A673 (cell line): ENCODE measurements around the gene PTGES3L. TPM values are rescaled to one million over a fixed set of nuclear protein-coding genes. Genes with fewer than 3 reads are reported as not detected.
"Not testable (repeated sequence)": the region's sequence is repeated elsewhere in the genome, so short reads cannot be mapped to it uniquely, and the experiment has no call there.

Experiments
- BruUV-seq: library from RNA; stranded (reverse); fragments of 400-500 nt; replicated peaks from 2 replicates; lab custom pipeline; 2021; lab: Mats Ljungman, UMichigan
- CTCF ChIA-PET: fragments of 300-600 bp; sonication (Branson Sonifier 250); formaldehyde crosslinking; loops from one replicate; lab custom pipeline; 2022; ENCODE audit warnings: antibody characterized with exemption; lab: Charles Lee
- POLR2A ChIA-PET: fragments of 300-600 bp; sonication (Branson Sonifier 250); formaldehyde crosslinking; loops from one replicate; lab custom pipeline; 2022; ENCODE audit warnings: antibody characterized with exemption; ENCODE audit not compliant: low non-redundant PET; lab: Charles Lee
- DNase-seq: peaks from one replicate; pipeline ENCODE4 v3.0.0-alpha.2; 2015; ENCODE audit warnings: low spot score
- H3K27ac ChIP-seq: fragments of 200-600 bp; sonication (generic); 2 replicates; pipeline ENCODE4 v1.5.1; 2016; ENCODE audit warnings: mixed run types, low read depth, mild to moderate bottlenecking, mixed read lengths, antibody characterized with exemption, low read length; ENCODE audit not compliant: poor library complexity, severe bottlenecking
- H3K27me3 ChIP-seq: fragments of 200-600 bp; sonication (generic); replicated peaks from 2 replicates; pipeline ENCODE4 v1.6.1; 2017; ENCODE audit warnings: mixed run types, low read depth, mild to moderate bottlenecking, mixed read lengths, antibody characterized with exemption, low read length; ENCODE audit not compliant: insufficient read depth, poor library complexity
- H3K36me3 ChIP-seq: fragments of 200-600 bp; sonication (generic); 2 replicates; pipeline ENCODE4 v1.6.1; 2016; ENCODE audit warnings: mixed run types, mild to moderate bottlenecking, mixed read lengths, antibody characterized with exemption, low read length; ENCODE audit not compliant: insufficient read depth, poor library complexity, severe bottlenecking
- H3K4me1 ChIP-seq: fragments of 200-600 bp; sonication (generic); 2 replicates; pipeline ENCODE4 v1.6.1; 2017; ENCODE audit warnings: mixed run types, mild to moderate bottlenecking, mixed read lengths, antibody characterized with exemption, low read length; ENCODE audit not compliant: insufficient read depth, poor library complexity, severe bottlenecking
- H3K4me3 ChIP-seq: fragments of 200-600 bp; sonication (generic); 2 replicates; pipeline ENCODE4 v1.5.1; 2016; ENCODE audit warnings: low read depth, mixed run types, mild to moderate bottlenecking, mixed read lengths, low read length; ENCODE audit not compliant: poor library complexity, severe bottlenecking
- H3K9me3 ChIP-seq: fragments of 200-600 bp; sonication (generic); 2 replicates; pipeline ENCODE4 v1.6.1; 2016; ENCODE audit warnings: mixed run types, low read depth, mild to moderate bottlenecking, mixed read lengths, antibody characterized with exemption, low read length; ENCODE audit not compliant: poor library complexity, severe bottlenecking
- EZH2 ChIP-seq: fragments of 200-600 bp; sonication (generic); IDR thresholded peaks from 2 replicates; pipeline ENCODE4 v1.6.1; 2017; ENCODE audit warnings: borderline replicate concordance, low read depth, mild to moderate bottlenecking, mixed read lengths, antibody characterized with exemption, low read length; ENCODE audit not compliant: poor library complexity, severe bottlenecking
- intact Hi-C: fragments of 100-400 bp; cut with micrococcal nuclease; formaldehyde crosslinking; loops from one replicate; pipeline ENCODE4 v1.10.0; 2022; ENCODE audit not compliant: unreplicated experiment
- total RNA-seq: library from RNA; stranded (reverse); gene quantifications from 2 replicates; pipeline ENCODE4 v1.2.3, GENCODE V29; 2021
- TF ChIP-seq, protein P1 (sequence below): fragments of 300-800, 200-600 bp; sonication (generic); conservative IDR thresholded peaks from 2 replicates; pipeline ENCODE4 v1.5.1; 2017; ENCODE audit warnings: low read depth, mild to moderate bottlenecking, antibody characterized with exemption, low read length, moderate library complexity, mixed read lengths

The PTGES3L gene
- total RNA-seq, 1 experiment from 2014 or later: 0.64 TPM

GRCh38 chr17:43006639-43007551, 27.0 kb upstream of the PTGES3L start, which contains the start of gene IFI35:
IFI35 (plus strand) TSS chr17:43006784; CDS start chr17:43006948, 164 bp downstream.
- no peak for TF ChIP-seq EZH2
- TF ChIP-seq, protein P1, sequence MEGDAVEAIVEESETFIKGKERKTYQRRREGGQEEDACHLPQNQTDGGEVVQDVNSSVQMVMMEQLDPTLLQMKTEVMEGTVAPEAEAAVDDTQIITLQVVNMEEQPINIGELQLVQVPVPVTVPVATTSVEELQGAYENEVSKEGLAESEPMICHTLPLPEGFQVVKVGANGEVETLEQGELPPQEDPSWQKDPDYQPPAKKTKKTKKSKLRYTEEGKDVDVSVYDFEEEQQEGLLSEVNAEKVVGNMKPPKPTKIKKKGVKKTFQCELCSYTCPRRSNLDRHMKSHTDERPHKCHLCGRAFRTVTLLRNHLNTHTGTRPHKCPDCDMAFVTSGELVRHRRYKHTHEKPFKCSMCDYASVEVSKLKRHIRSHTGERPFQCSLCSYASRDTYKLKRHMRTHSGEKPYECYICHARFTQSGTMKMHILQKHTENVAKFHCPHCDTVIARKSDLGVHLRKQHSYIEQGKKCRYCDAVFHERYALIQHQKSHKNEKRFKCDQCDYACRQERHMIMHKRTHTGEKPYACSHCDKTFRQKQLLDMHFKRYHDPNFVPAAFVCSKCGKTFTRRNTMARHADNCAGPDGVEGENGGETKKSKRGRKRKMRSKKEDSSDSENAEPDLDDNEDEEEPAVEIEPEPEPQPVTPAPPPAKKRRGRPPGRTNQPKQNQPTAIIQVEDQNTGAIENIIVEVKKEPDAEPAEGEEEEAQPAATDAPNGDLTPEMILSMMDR: no peak
- Histone ChIP-seq H3K36me3 (peaks cover 12% of the 10 kb centered on the region), H3K27ac (peak within 1 kb of the TSS; percentile 77), H3K4me3 (peak within 1 kb of the TSS; percentile 50), H3K4me1 (no peaks in the 10 kb centered on the region), H3K27me3 (no peaks in the 10 kb centered on the region), H3K9me3 (no peaks in the 10 kb centered on the region)
- ChIA-PET POLR2A (interaction anchor here (1.3 kb wide), 1 partner anchor 9 kb away, joined by 3 read pairs; the partner anchor contains the start of gene RPL27), CTCF (no interaction called here)
- intact Hi-C loops: no loop called here
- peak; percentile 70 for DNase-seq
- BruUV-seq: no TSS peak

GRCh38 chr17:43003542-43004172, 23.8 kb upstream of the PTGES3L start:
- Histone ChIP-seq H3K4me3 (no peak overlapping the region), H3K36me3 (peaks cover 33% of the 10 kb centered on the region), H3K9me3 (no peaks in the 10 kb centered on the region), H3K4me1 (peaks cover 6% of the 10 kb centered on the region), H3K27me3 (no peaks in the 10 kb centered on the region), H3K27ac (no peak overlapping the region)
- ChIA-PET POLR2A (no interaction called here), CTCF (interaction anchor here (0.7 kb wide), 1 partner anchor 331 kb away, joined by 4 read pairs; no protein-coding TSS in a partner anchor)
- DNase-seq: no peak
- no TSS peak for BruUV-seq
- TF ChIP-seq, protein P1: no peak
- intact Hi-C loops: no loop called here

DNA sequence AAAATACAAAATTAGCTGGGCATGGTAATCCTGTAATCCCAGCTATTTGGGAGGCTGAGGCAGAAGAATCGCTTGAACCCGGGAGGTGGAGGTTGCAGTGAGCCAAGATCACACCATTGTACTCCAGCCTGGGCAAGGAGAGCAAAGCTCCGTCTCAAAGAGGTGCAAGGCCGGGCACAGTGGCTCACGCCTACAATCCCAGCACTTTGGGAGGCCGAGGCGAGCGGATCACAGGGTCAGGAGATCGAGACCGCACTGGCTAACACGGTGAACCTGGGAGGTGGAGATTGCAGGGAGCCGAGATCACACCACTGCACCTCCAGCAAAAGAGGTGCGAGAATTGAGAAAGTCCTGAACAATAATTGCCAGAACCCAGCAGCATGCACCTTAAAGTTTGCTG, 21.0 kb upstream of the PTGES3L start:
- H3K4me1 ChIP-seq, POLR2A ChIA-PET, CTCF ChIA-PET, H3K9me3 ChIP-seq, intact Hi-C loops, H3K27me3 ChIP-seq, H3K4me3 ChIP-seq, BruUV-seq, DNase-seq: not testable (repeated sequence)
- Histone ChIP-seq H3K36me3 (peaks cover 33% of the 10 kb centered on the region), H3K27ac (peak overlapping the region; percentile 23)
